A549 (cell line): ENCODE measurements around the gene STIMATE.

Experiments
- CTCF ChIP-seq: fragments of >200 bp; sonication (Bioruptor Twin); formaldehyde crosslinking; IDR thresholded peaks from 3 replicates; pipeline ENCODE4 v1.5.1; 2016
- MAFK ChIP-seq: fragments of 450-650 bp; IDR thresholded peaks from 2 replicates; pipeline ENCODE4 v1.6.1; 2014; ENCODE audit not compliant: partially characterized antibody
- POLR2A ChIP-seq: IDR thresholded peaks from 2 replicates; pipeline ENCODE4 v1.6.1; 2012; ENCODE audit warnings: mild to moderate bottlenecking, low read length
- RAD21 ChIP-seq, 2 experiments: fragments of >200 bp in 1 of 2; sonication (Bioruptor Twin) in 1 of 2; formaldehyde crosslinking in 1 of 2; IDR thresholded peaks in 1 of 2; conservative IDR thresholded peaks in 1 of 2; 2 replicates in 1 of 2; 3 replicates in 1 of 2; pipeline ENCODE4 v1.6.1; 2012 to 2018; ENCODE audit warnings: inconsistent platforms in 1 of 2

GRCh38 chr3:52833202-52833601 is 64.1 kb downstream of the STIMATE start:
- TF ChIP-seq RAD21 (conservative IDR thresholded peaks at IDR 0.05 in 1 of 2, IDR thresholded peaks at IDR 0.05 in 1 of 2) = no peak
- no peak for TF ChIP-seq MAFK
- no peak for TF ChIP-seq CTCF
- no peak for TF ChIP-seq POLR2A
